SK-N-SH (cell line): ENCODE data around the gene GPC5. TPM values are rescaled to one million over a fixed set of nuclear protein-coding genes. Genes with fewer than 3 reads are reported as not detected.

Experiments
- CTCF ChIA-PET: fragments of 300-600, 350-600 bp; formaldehyde crosslinking; extraction: SDS; loops from one replicate; lab custom pipeline; 2021; lab: Yijun Ruan, JAX
- POLR2A ChIA-PET: fragments of 350-600 bp; sonication (Branson Sonifier 250); formaldehyde crosslinking; extraction: SDS; loops from one replicate; lab custom pipeline; 2020; ENCODE audit warnings: antibody characterized with exemption, inconsistent platforms; lab: Yijun Ruan, JAX
- DNase-seq: peaks from one replicate; pipeline ENCODE4 v3.0.0; 2012
- H2AFZ ChIP-seq: fragments of 200-600 bp; sonication (generic); 2 replicates; pipeline ENCODE4 v1.8.1; 2016; ENCODE audit warnings: antibody characterized with exemption, mild to moderate bottlenecking, low read depth
- H3F3A ChIP-seq: fragments of 200-600 bp; sonication (generic); replicated peaks from 2 replicates; pipeline ENCODE3; 2016; ENCODE audit warnings: antibody characterized with exemption, mild to moderate bottlenecking; ENCODE audit not compliant: insufficient read depth
- H3K27ac ChIP-seq, 2 experiments: fragments of 200-500 bp in 1 of 2; fragments of 200-600 bp in 1 of 2; sonication (Bioruptor generic) in 1 of 2; sonication (generic), shearing (Covaris generic) in 1 of 2; 2 replicates each; pipeline versions ENCODE4 v1.5.1 to v1.6.1; 2014 to 2016; ENCODE audit warnings: low read depth in 2 of 2, inconsistent platforms in 1 of 2, low read length in 1 of 2, mild to moderate bottlenecking in 1 of 2, mixed read lengths in 1 of 2
- H3K27me3 ChIP-seq: fragments of 200-600 bp; sonication (generic), shearing (Covaris generic); 2 replicates; pipeline ENCODE4 v1.6.1; 2016; ENCODE audit warnings: mixed run types; ENCODE audit not compliant: insufficient read depth
- H3K36me3 ChIP-seq, 2 experiments: fragments of 200-500 bp in 1 of 2; fragments of 200-600 bp in 1 of 2; sonication (Bioruptor generic) in 1 of 2; sonication (generic) in 1 of 2; replicated peaks in 1 of 2; 2 replicates each; pipeline versions ENCODE3 to v1.5.1; 2014 to 2016; ENCODE audit warnings: low read length in 1 of 2, mild to moderate bottlenecking in 1 of 2; ENCODE audit not compliant: insufficient read depth in 2 of 2, control insufficient read depth in 1 of 2
- H3K4me1 ChIP-seq, 2 experiments: fragments of 200-500 bp in 1 of 2; fragments of 200-600 bp in 1 of 2; sonication (Bioruptor generic) in 1 of 2; sonication (generic), shearing (Covaris generic) in 1 of 2; 2 replicates each; pipeline versions ENCODE4 v1.5.1 to v1.6.1; 2014 to 2016; ENCODE audit warnings: low read depth in 1 of 2, low read length in 1 of 2, mixed run types in 1 of 2; ENCODE audit not compliant: insufficient read depth in 2 of 2, control insufficient read depth in 1 of 2
- H3K4me2 ChIP-seq: fragments of 200-600 bp; sonication (generic), shearing (Covaris generic); 2 replicates; pipeline ENCODE4 v1.6.1; 2017; ENCODE audit warnings: mixed run types
- H3K4me3 ChIP-seq, 2 experiments: fragments of 200-500 bp in 1 of 2; fragments of 200-600 bp in 1 of 2; sonication (Bioruptor generic) in 1 of 2; sonication (generic), shearing (Covaris generic) in 1 of 2; 2 replicates each; pipeline versions ENCODE4 v1.5.1 to v1.8.1; 2014 to 2016; ENCODE audit warnings: low read depth in 2 of 2, inconsistent platforms in 1 of 2, low read length in 1 of 2, mild to moderate bottlenecking in 1 of 2, mixed read lengths in 1 of 2, moderate library complexity in 1 of 2
- H3K79me2 ChIP-seq: fragments of 200-600 bp; sonication (generic); 2 replicates; pipeline ENCODE4 v1.8.1; 2017; ENCODE audit warnings: mild to moderate bottlenecking; ENCODE audit not compliant: insufficient read depth
- H3K9ac ChIP-seq: fragments of 200-600 bp; sonication (generic); 2 replicates; pipeline ENCODE4 v1.6.1; 2017; ENCODE audit warnings: mixed run types
- H3K9me2 ChIP-seq: fragments of 200-600 bp; sonication (generic); 2 replicates; pipeline ENCODE4 v1.6.1; 2017; ENCODE audit warnings: mixed run types
- H3K9me3 ChIP-seq: fragments of 200-600 bp; sonication (generic); 2 replicates; pipeline ENCODE4 v1.6.1; 2017; ENCODE audit warnings: mixed run types, mild to moderate bottlenecking, moderate library complexity
- H4K20me1 ChIP-seq: fragments of 200-600 bp; sonication (generic); 2 replicates; pipeline ENCODE4 v1.6.1; 2017; ENCODE audit warnings: mild to moderate bottlenecking, mixed run types; ENCODE audit not compliant: insufficient read depth
- CHD2 ChIP-seq: fragments of 150-350 bp; IDR thresholded peaks from 2 replicates; pipeline ENCODE4 v1.6.1; 2018; ENCODE audit warnings: low read length; ENCODE audit not compliant: partially characterized antibody
- EP300 ChIP-seq, 2 experiments: IDR thresholded peaks; 2 replicates each; pipeline versions ENCODE4 v1.4.0 to v1.6.1; 2012; ENCODE audit warnings: borderline replicate concordance in 1 of 2, low read depth in 1 of 2, low read length in 1 of 2
- EZH2phosphoT487 ChIP-seq: fragments of 200-600 bp; sonication (generic); IDR thresholded peaks from 2 replicates; pipeline ENCODE4 v1.6.1; 2017; ENCODE audit warnings: low read depth, mixed run types, mild to moderate bottlenecking, antibody characterized with exemption, moderate library complexity, borderline replicate concordance
- FOXJ3 ChIP-seq: sonication (generic); formaldehyde crosslinking; IDR thresholded peaks from 2 replicates; pipeline ENCODE4 v1.5.1; 2020; ENCODE audit warnings: mild to moderate bottlenecking, missing genetic modification reagents
- GABPA ChIP-seq: IDR thresholded peaks from 2 replicates; pipeline ENCODE4 v1.4.0; 2012; ENCODE audit warnings: low read depth, mild to moderate bottlenecking
- JUND ChIP-seq: IDR thresholded peaks from 2 replicates; pipeline ENCODE4 v1.4.0; 2012
- MXI1 ChIP-seq: IDR thresholded peaks from 2 replicates; pipeline ENCODE4 v1.6.1; 2012; ENCODE audit warnings: mild to moderate bottlenecking, low read depth, low read length, improper control_type of control experiment
- NRF1 ChIP-seq: IDR thresholded peaks from 2 replicates; pipeline ENCODE4 v1.6.1; 2012; ENCODE audit warnings: low read depth, mild to moderate bottlenecking, low read length
- POLR2AphosphoS5 ChIP-seq: IDR thresholded peaks from 2 replicates; pipeline ENCODE4 v1.6.1; 2012; ENCODE audit warnings: low read depth, low read length
- RAD21 ChIP-seq: IDR thresholded peaks from 2 replicates; pipeline ENCODE4 v1.6.1; 2012; ENCODE audit warnings: mild to moderate bottlenecking, low read length
- RCOR1 ChIP-seq: fragments of 150-350 bp; IDR thresholded peaks from 2 replicates; pipeline ENCODE4 v1.6.1; 2017; ENCODE audit warnings: antibody characterized with exemption, low read length
- RFX5 ChIP-seq: IDR thresholded peaks from 2 replicates; pipeline ENCODE4 v1.6.1; 2012; ENCODE audit warnings: mild to moderate bottlenecking, improper control_type of control experiment, low read length
- SIN3A ChIP-seq: IDR thresholded peaks from 2 replicates; pipeline ENCODE4 v1.6.1; 2012; ENCODE audit warnings: low read depth, mild to moderate bottlenecking, low read length, moderate library complexity, borderline replicate concordance
- SMC3 ChIP-seq: IDR thresholded peaks from 2 replicates; pipeline ENCODE4 v1.6.1; 2012; ENCODE audit warnings: low read depth, low read length, improper control_type of control experiment
- TAF1 ChIP-seq: IDR thresholded peaks from 2 replicates; pipeline ENCODE4 v1.6.1; 2012; ENCODE audit warnings: low read depth, mild to moderate bottlenecking, low read length, moderate library complexity, borderline replicate concordance
- TCF12 ChIP-seq: IDR thresholded peaks from 2 replicates; pipeline ENCODE4 v1.4.0; 2012
- TEAD4 ChIP-seq: IDR thresholded peaks from 2 replicates; pipeline ENCODE4 v1.4.0; 2012; ENCODE audit warnings: mild to moderate bottlenecking, borderline replicate concordance; ENCODE audit not compliant: insufficient read depth
- YY1 ChIP-seq: IDR thresholded peaks from 2 replicates; pipeline ENCODE4 v1.4.0; 2012; ENCODE audit warnings: low read depth, mild to moderate bottlenecking
- WGBS: methylation state at CpG from one replicate; pipeline ENCODE4 v1.1.6; 2017; ENCODE audit warnings: low lambda C conversion rate; 5-methylcytosine and 5-hydroxymethylcytosine counted together
- polyA plus RNA-seq, 3 experiments: library from polyadenylated mRNA; depleted of rRNA; stranded (reverse); fragments of >200 nt; gene quantifications; 2 replicates each; pipeline ENCODE4 v1.2.3, GENCODE V29; 2012
- TF ChIP-seq, protein P1 (sequence below): fragments of 150-350 bp; IDR thresholded peaks from 2 replicates; pipeline ENCODE4 v1.6.1; 2017; ENCODE audit warnings: antibody characterized with exemption, low read length, low read depth, borderline replicate concordance
- TF ChIP-seq, protein P2 (sequence below): fragments of 200-600 bp; sonication (generic); IDR thresholded peaks from 2 replicates; pipeline ENCODE4 v1.6.1; 2017; ENCODE audit warnings: antibody characterized with exemption, mild to moderate bottlenecking, moderate library complexity
- TF ChIP-seq, protein P3 (sequence below): IDR thresholded peaks from 2 replicates; pipeline ENCODE4 v1.4.0; 2012; ENCODE audit warnings: low read depth
- TF ChIP-seq, protein P4 (sequence below): IDR thresholded peaks from 2 replicates; pipeline ENCODE4 v1.4.0; 2012; ENCODE audit warnings: low read depth, borderline replicate concordance
- TF ChIP-seq, protein P5 (sequence below): IDR thresholded peaks from 2 replicates; pipeline ENCODE4 v1.6.1; 2012; ENCODE audit warnings: mild to moderate bottlenecking, low read depth, low read length, moderate library complexity
- TF ChIP-seq, protein P6 (sequence below): IDR thresholded peaks from 2 replicates; pipeline ENCODE4; 2012

Gene GPC5
- polyA plus RNA-seq, 1 of the 3 experiments (the other 2 are of a cell fraction): 0.03 TPM

DNA sequence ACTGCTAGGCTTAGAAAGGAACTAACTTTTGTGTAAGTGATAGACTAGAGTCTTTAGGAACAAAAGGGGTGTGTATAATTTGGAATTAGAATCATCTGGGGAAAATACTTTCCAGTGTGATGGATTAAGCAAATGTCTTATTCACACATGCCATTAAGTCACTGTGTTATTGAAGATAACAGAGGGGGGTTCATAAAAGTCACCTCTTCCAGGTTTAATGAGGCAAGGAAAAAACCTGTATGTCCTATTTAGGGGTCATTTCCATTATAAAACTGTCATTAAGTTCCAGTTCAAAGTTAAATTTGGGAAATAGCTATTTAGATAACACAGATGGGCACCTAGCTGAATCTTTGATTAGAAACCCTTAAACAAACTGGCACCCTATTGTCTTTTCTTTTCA is 1323.2 kb downstream of the GPC5 start (continued):
- TF ChIP-seq NRF1: no peak
- TF ChIP-seq, all 33 proteins: peak for 0

DNA sequence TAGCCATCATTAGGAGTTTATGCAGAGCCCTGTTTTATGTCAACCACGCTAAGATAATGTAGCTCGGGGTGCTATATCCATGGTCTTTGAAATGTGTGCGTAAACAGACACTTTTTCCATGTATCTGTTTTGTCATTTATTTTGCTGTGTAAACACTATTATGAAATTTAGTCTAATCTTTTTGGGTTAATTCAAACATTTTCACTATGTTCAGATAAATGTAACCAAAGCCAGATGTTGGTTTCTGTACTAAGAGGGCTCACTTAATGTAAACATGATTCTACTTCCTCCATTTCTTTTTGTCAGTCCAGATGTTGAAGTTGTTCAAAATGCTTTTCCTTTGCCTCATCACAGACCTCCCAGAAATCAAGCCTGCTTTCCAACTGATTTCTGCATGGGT is 1328.7 kb downstream of the GPC5 start:
- no peaks in the 10 kb centered on the region for H4K20me1 ChIP-seq
- H2AFZ ChIP-seq: no peak overlapping the region
- H3K4me2 ChIP-seq: no peak overlapping the region
- ChIA-PET CTCF (interaction anchor here (1.2 to 1.6 kb wide), 4 partner anchors 9 to 1635 kb away, joined by 3 to 4 read pairs (median 4); no protein-coding TSS in a partner anchor), POLR2A (no interaction called here)
- WGBS: 47% methylated on average over 3 of the region's 3 CpGs
- H3K79me2 ChIP-seq: no peaks in the 10 kb centered on the region
- H3K4me1 ChIP-seq: peaks cover 0 to 5% of the 10 kb centered on the region in 2 experiments; a peak in 2 of 4 replicates
- no peak overlapping the region for H3K9ac ChIP-seq
- DNase-seq: peak; percentile 34
- H3K4me3 ChIP-seq: no peak overlapping the region
- H3K27ac ChIP-seq: peak overlapping the region in 1 of 2 experiments; percentile 96; a peak in 2 of 4 replicates
- no peaks in the 10 kb centered on the region for H3K27me3 ChIP-seq
- H3K36me3 ChIP-seq: no peaks in the 10 kb centered on the region
- no peaks in the 10 kb centered on the region for H3F3A ChIP-seq
- no peaks in the 10 kb centered on the region for H3K9me3 ChIP-seq
- no peaks in the 10 kb centered on the region for H3K9me2 ChIP-seq
- TF ChIP-seq YY1: no peak
- TF ChIP-seq FOXJ3 (CRISPR knock-in tag): peak; percentile 99
- TF ChIP-seq RAD21: peak; percentile 36; the same call in 1 of the 2 replicates
- peak in 1 of 2 experiments; percentile 99; a peak in 2 of 4 replicates for TF ChIP-seq EP300 (IDR thresholded peaks at IDR 0.05; ENCODE audit: borderline replicate concordance in 1 of 2, low read depth in 1 of 2, low read length in 1 of 2)
- peak; percentile 91 for TF ChIP-seq CHD2
- TF ChIP-seq, protein P1, sequence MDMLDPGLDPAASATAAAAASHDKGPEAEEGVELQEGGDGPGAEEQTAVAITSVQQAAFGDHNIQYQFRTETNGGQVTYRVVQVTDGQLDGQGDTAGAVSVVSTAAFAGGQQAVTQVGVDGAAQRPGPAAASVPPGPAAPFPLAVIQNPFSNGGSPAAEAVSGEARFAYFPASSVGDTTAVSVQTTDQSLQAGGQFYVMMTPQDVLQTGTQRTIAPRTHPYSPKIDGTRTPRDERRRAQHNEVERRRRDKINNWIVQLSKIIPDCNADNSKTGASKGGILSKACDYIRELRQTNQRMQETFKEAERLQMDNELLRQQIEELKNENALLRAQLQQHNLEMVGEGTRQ: no peak
- TF ChIP-seq, protein P2, sequence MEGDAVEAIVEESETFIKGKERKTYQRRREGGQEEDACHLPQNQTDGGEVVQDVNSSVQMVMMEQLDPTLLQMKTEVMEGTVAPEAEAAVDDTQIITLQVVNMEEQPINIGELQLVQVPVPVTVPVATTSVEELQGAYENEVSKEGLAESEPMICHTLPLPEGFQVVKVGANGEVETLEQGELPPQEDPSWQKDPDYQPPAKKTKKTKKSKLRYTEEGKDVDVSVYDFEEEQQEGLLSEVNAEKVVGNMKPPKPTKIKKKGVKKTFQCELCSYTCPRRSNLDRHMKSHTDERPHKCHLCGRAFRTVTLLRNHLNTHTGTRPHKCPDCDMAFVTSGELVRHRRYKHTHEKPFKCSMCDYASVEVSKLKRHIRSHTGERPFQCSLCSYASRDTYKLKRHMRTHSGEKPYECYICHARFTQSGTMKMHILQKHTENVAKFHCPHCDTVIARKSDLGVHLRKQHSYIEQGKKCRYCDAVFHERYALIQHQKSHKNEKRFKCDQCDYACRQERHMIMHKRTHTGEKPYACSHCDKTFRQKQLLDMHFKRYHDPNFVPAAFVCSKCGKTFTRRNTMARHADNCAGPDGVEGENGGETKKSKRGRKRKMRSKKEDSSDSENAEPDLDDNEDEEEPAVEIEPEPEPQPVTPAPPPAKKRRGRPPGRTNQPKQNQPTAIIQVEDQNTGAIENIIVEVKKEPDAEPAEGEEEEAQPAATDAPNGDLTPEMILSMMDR: no peak
- peak; percentile 67; the same call in 1 of the 2 replicates for TF ChIP-seq TEAD4
- TF ChIP-seq MXI1: peak; percentile 34; the same call in 1 of the 2 replicates
- peak; percentile 90 for TF ChIP-seq RCOR1
- TF ChIP-seq, protein P3, sequence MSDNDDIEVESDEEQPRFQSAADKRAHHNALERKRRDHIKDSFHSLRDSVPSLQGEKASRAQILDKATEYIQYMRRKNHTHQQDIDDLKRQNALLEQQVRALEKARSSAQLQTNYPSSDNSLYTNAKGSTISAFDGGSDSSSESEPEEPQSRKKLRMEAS: no peak
- TF ChIP-seq RFX5: no peak; the same call in 1 of the 2 replicates
- TF ChIP-seq, protein P4, sequence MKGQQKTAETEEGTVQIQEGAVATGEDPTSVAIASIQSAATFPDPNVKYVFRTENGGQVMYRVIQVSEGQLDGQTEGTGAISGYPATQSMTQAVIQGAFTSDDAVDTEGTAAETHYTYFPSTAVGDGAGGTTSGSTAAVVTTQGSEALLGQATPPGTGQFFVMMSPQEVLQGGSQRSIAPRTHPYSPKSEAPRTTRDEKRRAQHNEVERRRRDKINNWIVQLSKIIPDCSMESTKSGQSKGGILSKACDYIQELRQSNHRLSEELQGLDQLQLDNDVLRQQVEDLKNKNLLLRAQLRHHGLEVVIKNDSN: no peak
- TF ChIP-seq SMC3: no peak
- TF ChIP-seq, protein P5, sequence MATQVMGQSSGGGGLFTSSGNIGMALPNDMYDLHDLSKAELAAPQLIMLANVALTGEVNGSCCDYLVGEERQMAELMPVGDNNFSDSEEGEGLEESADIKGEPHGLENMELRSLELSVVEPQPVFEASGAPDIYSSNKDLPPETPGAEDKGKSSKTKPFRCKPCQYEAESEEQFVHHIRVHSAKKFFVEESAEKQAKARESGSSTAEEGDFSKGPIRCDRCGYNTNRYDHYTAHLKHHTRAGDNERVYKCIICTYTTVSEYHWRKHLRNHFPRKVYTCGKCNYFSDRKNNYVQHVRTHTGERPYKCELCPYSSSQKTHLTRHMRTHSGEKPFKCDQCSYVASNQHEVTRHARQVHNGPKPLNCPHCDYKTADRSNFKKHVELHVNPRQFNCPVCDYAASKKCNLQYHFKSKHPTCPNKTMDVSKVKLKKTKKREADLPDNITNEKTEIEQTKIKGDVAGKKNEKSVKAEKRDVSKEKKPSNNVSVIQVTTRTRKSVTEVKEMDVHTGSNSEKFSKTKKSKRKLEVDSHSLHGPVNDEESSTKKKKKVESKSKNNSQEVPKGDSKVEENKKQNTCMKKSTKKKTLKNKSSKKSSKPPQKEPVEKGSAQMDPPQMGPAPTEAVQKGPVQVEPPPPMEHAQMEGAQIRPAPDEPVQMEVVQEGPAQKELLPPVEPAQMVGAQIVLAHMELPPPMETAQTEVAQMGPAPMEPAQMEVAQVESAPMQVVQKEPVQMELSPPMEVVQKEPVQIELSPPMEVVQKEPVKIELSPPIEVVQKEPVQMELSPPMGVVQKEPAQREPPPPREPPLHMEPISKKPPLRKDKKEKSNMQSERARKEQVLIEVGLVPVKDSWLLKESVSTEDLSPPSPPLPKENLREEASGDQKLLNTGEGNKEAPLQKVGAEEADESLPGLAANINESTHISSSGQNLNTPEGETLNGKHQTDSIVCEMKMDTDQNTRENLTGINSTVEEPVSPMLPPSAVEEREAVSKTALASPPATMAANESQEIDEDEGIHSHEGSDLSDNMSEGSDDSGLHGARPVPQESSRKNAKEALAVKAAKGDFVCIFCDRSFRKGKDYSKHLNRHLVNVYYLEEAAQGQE: no peak
- no peak for TF ChIP-seq TAF1
- peak; percentile 81 for TF ChIP-seq TCF12
- TF ChIP-seq, protein P6, sequence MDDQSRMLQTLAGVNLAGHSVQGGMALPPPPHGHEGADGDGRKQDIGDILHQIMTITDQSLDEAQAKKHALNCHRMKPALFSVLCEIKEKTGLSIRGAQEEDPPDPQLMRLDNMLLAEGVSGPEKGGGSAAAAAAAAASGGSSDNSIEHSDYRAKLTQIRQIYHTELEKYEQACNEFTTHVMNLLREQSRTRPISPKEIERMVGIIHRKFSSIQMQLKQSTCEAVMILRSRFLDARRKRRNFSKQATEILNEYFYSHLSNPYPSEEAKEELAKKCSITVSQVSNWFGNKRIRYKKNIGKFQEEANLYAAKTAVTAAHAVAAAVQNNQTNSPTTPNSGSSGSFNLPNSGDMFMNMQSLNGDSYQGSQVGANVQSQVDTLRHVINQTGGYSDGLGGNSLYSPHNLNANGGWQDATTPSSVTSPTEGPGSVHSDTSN: 0 out of 2 replicates have a peak, but pooled peaks have one; percentile 29
- TF ChIP-seq SIN3A: no peak
- TF ChIP-seq GABPA: no peak
- peak; percentile 13; the same call in 1 of the 2 replicates for TF ChIP-seq JUND
- TF ChIP-seq POLR2AphosphoS5: peak; percentile 58
- TF ChIP-seq EZH2phosphoT487: no peak
